Neuron (in vitro differentiated cells): ENCODE results near the gene NIT1.

ENCODE experiments used
- H2AFZ ChIP-seq: one replicate; pipeline ENCODE4 v1.6.1; 2013; ENCODE audit warnings: low read depth, mild to moderate bottlenecking, inconsistent platforms, low read length, moderate library complexity
- H3K27me3 ChIP-seq: one replicate; pipeline ENCODE4 v1.6.1; 2013; ENCODE audit warnings: low read length; ENCODE audit not compliant: insufficient read depth
- H3K36me3 ChIP-seq: one replicate; pipeline ENCODE4 v1.6.1; 2013; ENCODE audit warnings: low read length; ENCODE audit not compliant: insufficient read depth
- H3K4me1 ChIP-seq: one replicate; pipeline ENCODE4 v1.6.1; 2013; ENCODE audit warnings: low read length; ENCODE audit not compliant: insufficient read depth
- H3K4me3 ChIP-seq: 2 replicates; pipeline ENCODE4 v1.5.1; 2013; ENCODE audit warnings: mild to moderate bottlenecking, low read length, moderate library complexity
- H3K9me3 ChIP-seq: one replicate; pipeline ENCODE4 v1.6.1; 2013; ENCODE audit warnings: low read length

Gene NIT1

GRCh38 chr1:161159087-161159912 is 41.4 kb downstream of the NIT1 start, which contains the start of gene USP21:
TSS of gene USP21 (plus strand) at chr1:161159500. CDS start at chr1:161160641, 1,141 bp downstream.
- Histone ChIP-seq H3K27me3 (no peaks in the 10 kb centered on the region), H3K4me1 (peaks cover 14% of the 10 kb centered on the region), H3K9me3 (no peaks in the 10 kb centered on the region), H3K36me3 (peaks cover 39% of the 10 kb centered on the region), H3K4me3 (peak within 1 kb of the TSS; percentile 63), H2AFZ (peak within 1 kb of the TSS; percentile 74)

GRCh38 chr1:161159913-161160243 is 42.0 kb downstream of the NIT1 start:
- Histone ChIP-seq H3K4me1 (peaks cover 14% of the 10 kb centered on the region), H2AFZ (peak overlapping the region; percentile 74), H3K9me3 (no peaks in the 10 kb centered on the region), H3K36me3 (peaks cover 39% of the 10 kb centered on the region), H3K4me3 (peak overlapping the region; percentile 63), H3K27me3 (no peaks in the 10 kb centered on the region)

GRCh38 chr1:161160671-161161145 is 42.8 kb downstream of the NIT1 start:
- H3K36me3 ChIP-seq = peaks cover 39% of the 10 kb centered on the region
- H3K4me3 ChIP-seq = peak overlapping the region; percentile 5
- H3K27me3 ChIP-seq = no peaks in the 10 kb centered on the region
- H3K9me3 ChIP-seq = no peaks in the 10 kb centered on the region
- no peak overlapping the region for H2AFZ ChIP-seq
- H3K4me1 ChIP-seq = peaks cover 15% of the 10 kb centered on the region

- H3K4me3 ChIP-seq = no peak overlapping the region
- H2AFZ ChIP-seq = no peak overlapping the region
- H3K27me3 ChIP-seq = no peaks in the 10 kb centered on the region
- peaks cover 18% of the 10 kb centered on the region for H3K4me1 ChIP-seq
- H3K36me3 ChIP-seq = peaks cover 39% of the 10 kb centered on the region
- no peaks in the 10 kb centered on the region for H3K9me3 ChIP-seq
These were observed 43.7 kb downstream of the NIT1 start for GRCh38 chr1:161161652-161162051.

- no peak overlapping the region for H3K4me3 ChIP-seq
- peaks cover 20% of the 10 kb centered on the region for H3K4me1 ChIP-seq
- H3K36me3 ChIP-seq = peaks cover 39% of the 10 kb centered on the region
- no peaks in the 10 kb centered on the region for H3K27me3 ChIP-seq
- H3K9me3 ChIP-seq = no peaks in the 10 kb centered on the region
- no peak overlapping the region for H2AFZ ChIP-seq
These were observed 44.1 kb downstream of the NIT1 start for GRCh38 chr1:161162052-161162451.

GRCh38 chr1:161162806-161163205 is 44.9 kb downstream of the NIT1 start:
- no peaks in the 10 kb centered on the region for H3K9me3 ChIP-seq
- no peak overlapping the region for H2AFZ ChIP-seq
- no peak overlapping the region for H3K4me3 ChIP-seq
- H3K36me3 ChIP-seq = peaks cover 39% of the 10 kb centered on the region
- peaks cover 23% of the 10 kb centered on the region for H3K4me1 ChIP-seq
- no peaks in the 10 kb centered on the region for H3K27me3 ChIP-seq

GRCh38 chr1:161163793-161164192 is 45.9 kb downstream of the NIT1 start:
- Histone ChIP-seq H3K4me1 (peaks cover 19% of the 10 kb centered on the region), H3K36me3 (peaks cover 30% of the 10 kb centered on the region), H2AFZ (no peak overlapping the region), H3K4me3 (no peak overlapping the region), H3K9me3 (no peaks in the 10 kb centered on the region), H3K27me3 (no peaks in the 10 kb centered on the region)

GRCh38 chr1:161164901-161165610 is 47.2 kb downstream of the NIT1 start:
- no peaks in the 10 kb centered on the region for H3K9me3 ChIP-seq
- H3K27me3 ChIP-seq = no peaks in the 10 kb centered on the region
- H3K4me3 ChIP-seq = peak overlapping the region; percentile 89
- peaks cover 41% of the 10 kb centered on the region for H3K36me3 ChIP-seq
- peaks cover 13% of the 10 kb centered on the region for H3K4me1 ChIP-seq
- H2AFZ ChIP-seq = no peak overlapping the region

GRCh38 chr1:161165742-161166668 is 48.1 kb downstream of the NIT1 start, which contains the start of gene PPOX:
TSS of gene PPOX (plus strand) at chr1:161166426. CDS start at chr1:161166848, 422 bp downstream.
- H3K36me3 ChIP-seq = peaks cover 44% of the 10 kb centered on the region
- peak within 1 kb of the TSS; percentile 89 for H3K4me3 ChIP-seq
- peaks cover 8% of the 10 kb centered on the region for H3K4me1 ChIP-seq
- H2AFZ ChIP-seq = peak within 1 kb of the TSS; percentile 52
- no peaks in the 10 kb centered on the region for H3K9me3 ChIP-seq
- H3K27me3 ChIP-seq = no peaks in the 10 kb centered on the region

- H3K9me3 ChIP-seq = no peaks in the 10 kb centered on the region
- H3K4me1 ChIP-seq = peaks cover 8% of the 10 kb centered on the region
- H3K36me3 ChIP-seq = peaks cover 45% of the 10 kb centered on the region
- H3K27me3 ChIP-seq = no peaks in the 10 kb centered on the region
- H3K4me3 ChIP-seq = peak overlapping the region; percentile 89
- peak overlapping the region; percentile 44 for H2AFZ ChIP-seq
These were observed 49.0 kb downstream of the NIT1 start for GRCh38 chr1:161166669-161167548.

GRCh38 chr1:161168906-161169305 is 51.0 kb downstream of the NIT1 start:
- Histone ChIP-seq H3K4me3 (no peak overlapping the region), H3K27me3 (no peaks in the 10 kb centered on the region), H2AFZ (no peak overlapping the region), H3K9me3 (no peaks in the 10 kb centered on the region), H3K36me3 (peaks cover 47% of the 10 kb centered on the region), H3K4me1 (peaks cover 8% of the 10 kb centered on the region)
